Measurements from ENCODE around the gene RXRA. TPM values are rescaled to one million over a fixed set of nuclear protein-coding genes. Genes with fewer than 3 reads are reported as not detected.
A peak's percentile ranks its signal among the peaks of the same experiment; 100 is the strongest.

Gene RXRA
- total RNA-seq, 1 donor from 2014 or later, result 20.5 TPM

DNA sequence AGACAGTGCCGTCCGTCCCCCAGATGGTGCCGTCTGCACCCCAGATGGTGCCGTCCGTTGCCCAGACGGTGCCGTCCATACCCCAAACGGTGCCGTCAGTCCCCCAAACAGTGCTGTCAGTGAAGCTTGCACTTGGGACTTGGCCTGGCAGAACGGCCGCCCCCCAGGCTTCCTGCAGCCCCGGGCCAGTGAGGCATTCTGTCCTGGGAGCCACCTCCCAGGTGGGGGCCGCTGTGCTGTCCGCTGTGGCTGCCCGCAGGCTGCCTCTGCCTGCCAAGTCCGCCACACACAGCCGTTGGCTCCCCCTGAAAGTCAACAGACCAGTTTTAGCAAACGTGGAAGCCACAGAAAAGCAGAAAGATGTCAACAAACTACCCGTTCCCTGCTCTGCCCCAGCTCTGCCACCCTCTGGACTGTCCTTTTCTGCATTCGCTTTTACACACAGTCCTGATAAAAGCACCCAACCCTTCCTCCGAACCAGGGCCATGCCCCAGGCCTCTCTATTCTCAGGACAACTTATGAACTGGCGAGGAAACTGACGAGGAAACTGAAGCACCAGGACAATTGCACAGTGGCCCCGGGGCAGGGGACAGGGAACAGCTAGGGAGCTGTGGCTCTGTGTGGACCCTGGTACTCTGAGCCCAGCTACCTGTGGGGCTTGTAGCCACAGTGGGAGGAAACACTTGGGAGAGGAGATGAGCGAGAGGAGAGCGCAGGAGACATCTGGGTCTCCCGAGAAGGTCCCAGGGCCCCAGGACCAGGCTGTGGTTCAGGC, 39.6 kb upstream of the RXRA start:
- Mint-ChIP-seq H3K4me3 (ENCODE audit: unreplicated experiment) (no peak overlapping the region), H3K36me3 (ENCODE audit: unreplicated experiment) (no peaks in the 10 kb centered on the region), H3K4me1 (ENCODE audit: low read depth, unreplicated experiment) (no peaks in the 10 kb centered on the region), H3K27ac (ENCODE audit: unreplicated experiment) (no peak overlapping the region), H3K9me3 (ENCODE audit: unreplicated experiment) (peaks cover 4% of the 10 kb centered on the region), H3K27me3 (ENCODE audit: unreplicated experiment) (peaks cover 9% of the 10 kb centered on the region)
- TF ChIP-seq CTCF (IDR thresholded peaks at IDR 0.05; ENCODE audit: partially characterized antibody, unreplicated experiment), result no peak
- no peak for DNase-seq

DNA sequence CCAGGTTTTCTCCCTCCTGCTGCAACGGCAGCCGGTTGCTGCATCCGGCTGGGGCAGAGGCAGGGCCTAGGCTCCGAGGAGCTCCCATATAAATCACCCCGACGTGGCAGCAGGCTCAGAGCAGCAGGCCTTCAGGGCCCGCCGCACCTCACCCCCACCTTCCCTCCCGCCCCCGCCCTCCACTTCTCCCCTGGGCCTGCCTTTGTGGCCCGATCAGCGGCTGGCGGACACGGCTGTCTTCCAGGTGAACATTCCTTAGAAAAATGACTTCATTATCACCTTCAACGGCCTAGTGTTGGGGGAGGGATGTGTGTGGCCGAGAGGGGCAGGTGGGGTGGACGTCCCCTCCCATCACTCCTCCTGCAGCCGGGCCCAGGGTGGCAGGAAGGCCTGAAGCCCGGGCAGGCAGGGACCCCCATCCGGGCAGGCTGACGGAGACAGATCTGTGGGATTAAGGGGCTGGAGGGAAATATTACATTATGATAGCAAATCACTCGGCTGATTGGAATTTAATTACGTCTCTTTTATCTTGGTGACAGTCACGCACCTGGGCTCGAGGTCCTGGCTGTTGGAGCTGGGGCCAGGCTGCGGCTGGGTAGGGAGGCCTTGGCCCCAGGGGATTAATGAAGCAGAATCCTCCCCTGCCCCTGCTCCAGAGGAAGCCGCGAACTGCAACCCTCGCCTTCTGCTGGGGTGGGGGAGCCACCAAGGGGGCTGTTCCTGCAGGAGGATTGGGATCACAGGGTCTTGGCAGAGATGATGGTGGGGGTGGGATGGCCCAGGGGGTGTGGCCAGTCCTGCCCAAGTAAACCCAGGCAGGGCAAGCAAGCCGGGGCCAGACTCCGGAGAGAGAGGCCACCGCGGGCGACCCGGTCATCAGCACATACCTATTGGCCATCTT, 38.4 kb upstream of the RXRA start:
- Mint-ChIP-seq H3K27ac (ENCODE audit: unreplicated experiment) (no peak overlapping the region), H3K4me1 (ENCODE audit: low read depth, unreplicated experiment) (peaks cover 2% of the 10 kb centered on the region)
- DNase-seq, result peak; percentile 16

GRCh38 chr9:134288746-134289145, 37.5 kb upstream of the RXRA start:
- peaks cover 4% of the 10 kb centered on the region for H3K4me1 Mint-ChIP-seq (ENCODE audit: low read depth, unreplicated experiment)
- peaks cover 9% of the 10 kb centered on the region for H3K27me3 Mint-ChIP-seq (ENCODE audit: unreplicated experiment)
- no peaks in the 10 kb centered on the region for H3K36me3 Mint-ChIP-seq (ENCODE audit: unreplicated experiment)
- peak; percentile 6 for DNase-seq
- peaks cover 3% of the 10 kb centered on the region for H3K9me3 Mint-ChIP-seq (ENCODE audit: unreplicated experiment)
- no peak overlapping the region for H3K4me3 Mint-ChIP-seq (ENCODE audit: unreplicated experiment)
- no peak overlapping the region for H3K27ac Mint-ChIP-seq (ENCODE audit: unreplicated experiment)
- TF ChIP-seq CTCF (IDR thresholded peaks at IDR 0.05; ENCODE audit: partially characterized antibody, unreplicated experiment), result no peak

More for the DNA sequence above, 38.4 kb upstream of the RXRA start:
- TF ChIP-seq CTCF (IDR thresholded peaks at IDR 0.05; ENCODE audit: partially characterized antibody, unreplicated experiment), result no peak
- no peak overlapping the region for H3K4me3 Mint-ChIP-seq (ENCODE audit: unreplicated experiment)
- peaks cover 4% of the 10 kb centered on the region for H3K9me3 Mint-ChIP-seq (ENCODE audit: unreplicated experiment)
- peaks cover 11% of the 10 kb centered on the region for H3K27me3 Mint-ChIP-seq (ENCODE audit: unreplicated experiment)
- H3K36me3 Mint-ChIP-seq (ENCODE audit: unreplicated experiment), result no peaks in the 10 kb centered on the region

- H3K27ac Mint-ChIP-seq (ENCODE audit: unreplicated experiment), result no peak overlapping the region
- DNase-seq, result peak; percentile 15
- no peak for TF ChIP-seq CTCF (IDR thresholded peaks at IDR 0.05; ENCODE audit: partially characterized antibody, unreplicated experiment)
- no peaks in the 10 kb centered on the region for H3K36me3 Mint-ChIP-seq (ENCODE audit: unreplicated experiment)
- peaks cover 9% of the 10 kb centered on the region for H3K27me3 Mint-ChIP-seq (ENCODE audit: unreplicated experiment)
- no peak overlapping the region for H3K4me3 Mint-ChIP-seq (ENCODE audit: unreplicated experiment)
- H3K4me1 Mint-ChIP-seq (ENCODE audit: low read depth, unreplicated experiment), result peaks cover 4% of the 10 kb centered on the region
- peaks cover 3% of the 10 kb centered on the region for H3K9me3 Mint-ChIP-seq (ENCODE audit: unreplicated experiment)
Observed at GRCh38 chr9:134289241-134289875, 36.9 kb upstream of the RXRA start.

All from glutamatergic neuron (in vitro differentiated cells).